Hepatocyte (in vitro differentiated cells): Measurements from ENCODE around the gene AGAP1.

ENCODE experiments used
- CTCF ChIP-seq: fragments of 200-600 bp; sonication (generic); IDR thresholded peaks from 2 replicates; pipeline ENCODE4 v1.5.1; 2016; ENCODE audit warnings: antibody characterized with exemption, mild to moderate bottlenecking; ENCODE audit not compliant: poor library complexity
- EZH2 ChIP-seq: fragments of 200-600 bp; sonication (generic); IDR thresholded peaks from 2 replicates; pipeline ENCODE4 v1.6.1; 2016; ENCODE audit warnings: antibody characterized with exemption, mild to moderate bottlenecking, borderline replicate concordance
- EZH2phosphoT487 ChIP-seq: fragments of 200-600 bp; sonication (generic); IDR thresholded peaks from one replicate; pipeline ENCODE4 v1.6.1; 2018; ENCODE audit warnings: antibody characterized with exemption, mild to moderate bottlenecking, low read depth, moderate library complexity; ENCODE audit not compliant: unreplicated experiment, severe bottlenecking

GRCh38 chr2:235910067-235910466 lies 416.2 kb downstream of the AGAP1 start:
- no peak for TF ChIP-seq CTCF
- no peak for TF ChIP-seq EZH2
- no peak for TF ChIP-seq EZH2phosphoT487
